DOHH2 (cell line): ENCODE measurements around the gene NCF4.

ENCODE experiments used
- EZH2phosphoT487 ChIP-seq: fragments of 200-600 bp; sonication (generic); IDR thresholded peaks from 2 replicates; pipeline ENCODE4 v1.6.1; 2017; ENCODE audit warnings: borderline replicate concordance, mild to moderate bottlenecking, antibody characterized with exemption, low read length, moderate library complexity, mixed read lengths
- TF ChIP-seq, protein P1 (sequence below): fragments of 200-600 bp; sonication (generic); IDR thresholded peaks from one replicate; pipeline ENCODE4 v1.5.1; 2014; ENCODE audit warnings: antibody characterized with exemption, mild to moderate bottlenecking, low read depth, low read length; ENCODE audit not compliant: poor library complexity, severe bottlenecking

DNA sequence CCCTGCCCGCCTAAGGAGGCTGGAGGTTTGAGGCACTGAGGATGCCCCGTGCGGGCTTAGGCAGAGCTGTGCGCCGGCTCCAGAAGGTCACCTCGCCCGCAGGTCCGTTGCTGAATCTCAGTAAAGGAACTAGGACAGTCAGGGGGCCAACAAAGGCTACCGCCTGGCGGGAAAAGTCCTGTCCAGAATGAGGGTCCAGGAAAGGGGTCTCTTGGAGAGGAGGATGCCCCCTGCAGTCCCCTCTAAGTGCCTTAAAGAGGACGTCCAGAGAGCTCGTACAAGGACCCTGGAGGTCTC is 44.5 kb upstream of the NCF4 start:
- TF ChIP-seq, protein P1, sequence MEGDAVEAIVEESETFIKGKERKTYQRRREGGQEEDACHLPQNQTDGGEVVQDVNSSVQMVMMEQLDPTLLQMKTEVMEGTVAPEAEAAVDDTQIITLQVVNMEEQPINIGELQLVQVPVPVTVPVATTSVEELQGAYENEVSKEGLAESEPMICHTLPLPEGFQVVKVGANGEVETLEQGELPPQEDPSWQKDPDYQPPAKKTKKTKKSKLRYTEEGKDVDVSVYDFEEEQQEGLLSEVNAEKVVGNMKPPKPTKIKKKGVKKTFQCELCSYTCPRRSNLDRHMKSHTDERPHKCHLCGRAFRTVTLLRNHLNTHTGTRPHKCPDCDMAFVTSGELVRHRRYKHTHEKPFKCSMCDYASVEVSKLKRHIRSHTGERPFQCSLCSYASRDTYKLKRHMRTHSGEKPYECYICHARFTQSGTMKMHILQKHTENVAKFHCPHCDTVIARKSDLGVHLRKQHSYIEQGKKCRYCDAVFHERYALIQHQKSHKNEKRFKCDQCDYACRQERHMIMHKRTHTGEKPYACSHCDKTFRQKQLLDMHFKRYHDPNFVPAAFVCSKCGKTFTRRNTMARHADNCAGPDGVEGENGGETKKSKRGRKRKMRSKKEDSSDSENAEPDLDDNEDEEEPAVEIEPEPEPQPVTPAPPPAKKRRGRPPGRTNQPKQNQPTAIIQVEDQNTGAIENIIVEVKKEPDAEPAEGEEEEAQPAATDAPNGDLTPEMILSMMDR, result no peak
- TF ChIP-seq EZH2phosphoT487, result no peak
